ENCODE data around the gene LSAMP.

The LSAMP gene

GRCh38 chr3:115864911-115865310 is 580.4 kb downstream of the LSAMP start:
- H3K4me1 ChIP-seq (ENCODE audit: low read length): no peaks in the 10 kb centered on the region
- no peaks in the 10 kb centered on the region for H3K79me2 ChIP-seq (ENCODE audit: low read length)
- H3K36me3 ChIP-seq (replicated peaks; ENCODE audit: low read depth, low read length): no peaks in the 10 kb centered on the region
- no peaks in the 10 kb centered on the region for H3K9me3 ChIP-seq (ENCODE audit: insufficient read depth, low read length)
- TF ChIP-seq EZH2phosphoT487 (IDR thresholded peaks at IDR 0.05; ENCODE audit: low read depth): no peak
- no peak for TF ChIP-seq CTCF (IDR thresholded peaks at IDR 0.05; ENCODE audit: low read depth, low read length)
- no peaks in the 10 kb centered on the region for H4K20me1 ChIP-seq (ENCODE audit: insufficient read depth, low read length)
- no peak overlapping the region for H2AFZ ChIP-seq (ENCODE audit: low read depth, low read length)
- no peak overlapping the region for H3K4me2 ChIP-seq (ENCODE audit: low read length)
- H3K9ac ChIP-seq (ENCODE audit: low read length): no peak overlapping the region
- peaks cover 8% of the 10 kb centered on the region; the same call in 1 of the 2 replicates for H3K27me3 ChIP-seq (ENCODE audit: low read depth, low read length)
- no peak overlapping the region for H3K4me3 ChIP-seq (ENCODE audit: low read length)
- H3K27ac ChIP-seq (ENCODE audit: low read length): no peak overlapping the region

GRCh38 chr3:115862849-115863248 is 582.4 kb downstream of the LSAMP start:
- H3K9ac ChIP-seq (ENCODE audit: low read length): no peak overlapping the region
- H3K27me3 ChIP-seq (ENCODE audit: low read depth, low read length): peaks cover 19% of the 10 kb centered on the region
- no peaks in the 10 kb centered on the region for H3K79me2 ChIP-seq (ENCODE audit: low read length)
- no peak overlapping the region for H3K27ac ChIP-seq (ENCODE audit: low read length)
- no peak overlapping the region for H3K4me2 ChIP-seq (ENCODE audit: low read length)
- no peaks in the 10 kb centered on the region for H4K20me1 ChIP-seq (ENCODE audit: insufficient read depth, low read length)
- no peak overlapping the region for H3K4me3 ChIP-seq (ENCODE audit: low read length)
- no peak overlapping the region for H2AFZ ChIP-seq (ENCODE audit: low read depth, low read length)
- no peaks in the 10 kb centered on the region for H3K9me3 ChIP-seq (ENCODE audit: insufficient read depth, low read length)
- TF ChIP-seq EZH2phosphoT487 (IDR thresholded peaks at IDR 0.05; ENCODE audit: low read depth): no peak
- no peak for TF ChIP-seq CTCF (IDR thresholded peaks at IDR 0.05; ENCODE audit: low read depth, low read length)
- no peaks in the 10 kb centered on the region for H3K4me1 ChIP-seq (ENCODE audit: low read length)
- H3K36me3 ChIP-seq (replicated peaks; ENCODE audit: low read depth, low read length): no peaks in the 10 kb centered on the region

- TF ChIP-seq CTCF (IDR thresholded peaks at IDR 0.05; ENCODE audit: low read depth, low read length) (no peak), EZH2phosphoT487 (IDR thresholded peaks at IDR 0.05; ENCODE audit: low read depth) (no peak)
- Histone ChIP-seq H4K20me1 (ENCODE audit: insufficient read depth, low read length) (no peaks in the 10 kb centered on the region), H3K36me3 (replicated peaks; ENCODE audit: low read depth, low read length) (no peaks in the 10 kb centered on the region), H2AFZ (ENCODE audit: low read depth, low read length) (no peak overlapping the region), H3K27me3 (ENCODE audit: low read depth, low read length) (peaks cover 19% of the 10 kb centered on the region), H3K4me2 (ENCODE audit: low read length) (no peak overlapping the region), H3K9me3 (ENCODE audit: insufficient read depth, low read length) (no peaks in the 10 kb centered on the region), H3K27ac (ENCODE audit: low read length) (no peak overlapping the region), H3K79me2 (ENCODE audit: low read length) (no peaks in the 10 kb centered on the region), H3K4me3 (ENCODE audit: low read length) (no peak overlapping the region), H3K4me1 (ENCODE audit: low read length) (no peaks in the 10 kb centered on the region), H3K9ac (ENCODE audit: low read length) (no peak overlapping the region)
These were observed 583.2 kb downstream of the LSAMP start for GRCh38 chr3:115862099-115862498.

GRCh38 chr3:115861166-115861733 is 584.0 kb downstream of the LSAMP start:
- Histone ChIP-seq H3K4me3 (ENCODE audit: low read length) (no peak overlapping the region), H3K4me2 (ENCODE audit: low read length) (no peak overlapping the region), H4K20me1 (ENCODE audit: insufficient read depth, low read length) (no peaks in the 10 kb centered on the region), H3K4me1 (ENCODE audit: low read length) (no peaks in the 10 kb centered on the region), H3K36me3 (replicated peaks; ENCODE audit: low read depth, low read length) (no peaks in the 10 kb centered on the region), H2AFZ (ENCODE audit: low read depth, low read length) (no peak overlapping the region), H3K27ac (ENCODE audit: low read length) (no peak overlapping the region), H3K79me2 (ENCODE audit: low read length) (no peaks in the 10 kb centered on the region), H3K9ac (ENCODE audit: low read length) (no peak overlapping the region), H3K9me3 (ENCODE audit: insufficient read depth, low read length) (no peaks in the 10 kb centered on the region), H3K27me3 (ENCODE audit: low read depth, low read length) (peaks cover 19% of the 10 kb centered on the region)
- TF ChIP-seq EZH2phosphoT487 (IDR thresholded peaks at IDR 0.05; ENCODE audit: low read depth) (no peak), CTCF (IDR thresholded peaks at IDR 0.05; ENCODE audit: low read depth, low read length) (peak; percentile 25; the same call in 1 of the 2 replicates)
